K562 (cell line): ENCODE results near the gene NFE2. TPM values are rescaled to one million over a fixed set of nuclear protein-coding genes. Genes with fewer than 3 reads are reported as not detected.

Source experiments
- CC2D1A ChIP-seq: fragments of 450-650 bp; IDR thresholded peaks from 2 replicates; pipeline ENCODE4 v1.6.1; 2017; ENCODE audit warnings: mild to moderate bottlenecking
- DPF2 ChIP-seq: fragments of 450-650 bp; IDR thresholded peaks from 2 replicates; pipeline ENCODE4 v1.6.1; 2016
- ELF1 ChIP-seq: fragments of 200-800 bp; sonication (Bioruptor generic); IDR thresholded peaks from 2 replicates; pipeline ENCODE4 v1.6.1; 2016; ENCODE audit warnings: missing genetic modification characterization, missing compliant biosample characterization
- GATA2 ChIP-seq: sonication (generic); formaldehyde crosslinking; IDR thresholded peaks from 2 replicates; pipeline ENCODE4 v1.4.0; 2020; ENCODE audit warnings: mild to moderate bottlenecking, missing genetic modification reagents
- HEY1 ChIP-seq: fragments of 250-450 bp; sonication (Bioruptor Pico); IDR thresholded peaks from 2 replicates; pipeline ENCODE4 v1.5.0; 2020; ENCODE audit warnings: mild to moderate bottlenecking, moderate library complexity, borderline replicate concordance
- MEIS2 ChIP-seq: fragments of 450-650 bp; IDR thresholded peaks from 2 replicates; pipeline ENCODE4 v1.6.1; 2014; ENCODE audit warnings: mild to moderate bottlenecking; ENCODE audit not compliant: partially characterized antibody
- NFRKB ChIP-seq: fragments of 450-650 bp; IDR thresholded peaks from 2 replicates; pipeline ENCODE4 v1.6.1; 2016; ENCODE audit warnings: low read depth
- NR2C2 ChIP-seq, 2 experiments: fragments of 200-800 bp in 1 of 2; sonication (Bioruptor generic) in 1 of 2; sonication (generic) in 1 of 2; formaldehyde crosslinking in 1 of 2; IDR thresholded peaks; 2 replicates each; pipeline versions ENCODE4 v1.6.1 to v1.8.0; 2016 to 2022; ENCODE audit warnings: mild to moderate bottlenecking in 1 of 2, missing compliant biosample characterization in 1 of 2, missing genetic modification characterization in 1 of 2, missing genetic modification reagents in 1 of 2
- POLR2AphosphoS5 ChIP-seq: IDR thresholded peaks from 2 replicates; pipeline ENCODE4 v1.6.1; 2011; ENCODE audit warnings: mild to moderate bottlenecking, low read depth, low read length, moderate library complexity; ENCODE audit not compliant: control insufficient read depth, insufficient read depth
- POLR2G ChIP-seq: fragments of 200-400 bp; formaldehyde crosslinking; IDR thresholded peaks from 2 replicates; pipeline ENCODE4 v1.6.1; 2017; ENCODE audit warnings: low read depth, mild to moderate bottlenecking, antibody characterized with exemption, low read length, moderate library complexity
- ZBTB7A ChIP-seq: IDR thresholded peaks from 2 replicates; pipeline ENCODE4 v1.6.1; 2011; ENCODE audit warnings: low read depth, mild to moderate bottlenecking, low read length, moderate library complexity, borderline replicate concordance; ENCODE audit not compliant: control insufficient read depth
- ZFP91 ChIP-seq: sonication (generic); formaldehyde crosslinking; IDR thresholded peaks from 2 replicates; pipeline ENCODE4 v1.8.0; 2022; ENCODE audit warnings: mild to moderate bottlenecking, missing genetic modification reagents
- ZNF23 ChIP-seq: fragments of 250-450 bp; sonication (Bioruptor Pico); IDR thresholded peaks from 2 replicates; pipeline ENCODE4 v1.4.0; 2020; ENCODE audit warnings: mild to moderate bottlenecking
- ZNF384 ChIP-seq: IDR thresholded peaks from 2 replicates; pipeline ENCODE4 v1.6.1; 2012; ENCODE audit warnings: low read depth, low read length, improper control_type of control experiment
- polyA plus RNA-seq, 8 experiments: library from polyadenylated mRNA; depleted of rRNA in 4 of 8; stranded (reverse) in 5 of 8; unstranded in 3 of 8; fragments of >200 nt; fragmentation: Nextera tagmentation in 2 of 8; fragmentation: Illumina TruSeq in 1 of 8; extraction: Ambion mirVana in 2 of 8; extraction: Trizol in 1 of 8; gene quantifications; 2 replicates each; pipeline versions ENCODE4 v1.2.1 to v1.2.3, GENCODE V29; 2011 to 2014; ENCODE audit warnings: inconsistent platforms in 1 of 8, missing spikeins in 1 of 8
- total RNA-seq, 7 experiments: library from RNA; depleted of rRNA in 6 of 7; stranded (reverse); fragments of >200 nt in 6 of 7; fragmentation: Illumina TruSeq in 2 of 7; extraction: Trizol in 2 of 7; gene quantifications; 2 replicates each; pipeline versions ENCODE4 v1.2.1 to v1.2.3, GENCODE V29; 2011 to 2021; ENCODE audit warnings: low replicate concordance in 1 of 7
- TF ChIP-seq, protein P1 (sequence below): sonication (generic); formaldehyde crosslinking; IDR thresholded peaks from 2 replicates; pipeline ENCODE4 v1.8.0; 2022; ENCODE audit warnings: missing genetic modification reagents, mild to moderate bottlenecking, moderate library complexity, borderline replicate concordance
- TF ChIP-seq, protein P2 (sequence below), 2 experiments: fragments of 450-650 bp in 1 of 2; sonication (generic) in 1 of 2; formaldehyde crosslinking in 1 of 2; IDR thresholded peaks in 1 of 2; conservative IDR thresholded peaks in 1 of 2; 2 replicates each; pipeline versions ENCODE4 v1.6.1 to v1.8.1; 2016 to 2023; ENCODE audit warnings: mild to moderate bottlenecking in 2 of 2, moderate library complexity in 2 of 2, inconsistent platforms in 1 of 2, missing genetic modification reagents in 1 of 2
- TF ChIP-seq, protein P3 (sequence below): sonication (generic); formaldehyde crosslinking; IDR thresholded peaks from 2 replicates; pipeline ENCODE4 v1.8.1; 2022; ENCODE audit warnings: missing genetic modification reagents

Gene NFE2
- total and polyA plus RNA-seq, 9 of the 15 experiments (the other 6 are each of a cell fraction or from before 2014, with no cell fraction given), result 12.3 to 282 (median 208) TPM

DNA sequence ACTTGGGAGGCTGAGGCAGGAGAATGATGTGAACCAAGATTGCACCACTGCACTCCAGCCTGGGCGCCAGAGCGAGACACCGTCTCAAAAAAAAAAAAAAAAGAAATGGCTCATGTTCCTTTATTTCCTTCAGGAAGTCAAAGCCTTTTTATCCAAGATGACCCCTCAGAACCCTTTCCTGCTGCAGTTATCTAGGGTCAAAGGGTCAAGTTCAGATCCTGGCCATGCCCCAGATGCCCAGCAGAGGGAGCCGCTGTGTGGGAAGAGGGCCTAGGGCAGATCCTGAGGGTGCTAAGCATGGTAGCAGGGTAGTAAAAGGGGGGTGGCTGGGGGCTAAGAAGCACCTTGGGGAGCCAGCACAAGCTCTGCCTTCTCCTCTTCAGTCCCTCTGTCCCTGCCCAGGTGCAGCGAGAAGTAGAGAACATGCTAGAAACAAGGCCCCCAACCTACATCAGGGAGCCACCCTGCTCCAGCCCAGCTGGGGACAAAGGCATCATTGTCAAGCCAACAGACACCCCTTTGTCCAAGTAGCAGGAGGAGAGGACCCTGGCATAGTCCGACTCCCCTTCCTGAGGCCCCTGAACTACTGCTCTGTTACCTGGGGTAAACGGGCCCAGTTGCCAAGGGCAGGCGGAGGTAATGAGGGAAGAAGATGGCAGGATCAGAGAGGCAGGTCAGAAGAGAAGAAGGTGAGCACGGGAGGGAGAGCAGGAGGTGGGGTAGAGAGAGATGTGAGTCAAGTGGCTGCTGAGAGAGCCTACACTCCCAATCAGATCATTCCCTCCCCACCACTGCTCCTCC lies 6.5 kb downstream of the NFE2 start (continued):
- TF ChIP-seq POLR2G (peak; percentile 22; the same call in 1 of the 2 replicates), CC2D1A (peak; percentile 88), POLR2AphosphoS5 (peak; percentile 60; the same call in 1 of the 2 replicates), NR2C2 (CRISPR knock-in tag; IDR thresholded peaks at IDR 0.05) (peak; percentile 94), NR2C2 (tag; IDR thresholded peaks at IDR 0.05) (peak; percentile 98), ZNF384 (peak; percentile 82), ZNF23 (CRISPR knock-in tag) (no peak), NFRKB (peak; percentile 16; the same call in 1 of the 2 replicates), DPF2 (peak; percentile 66), GATA2 (CRISPR knock-in tag) (peak; percentile 77), MEIS2 (peak; percentile 12), HEY1 (CRISPR knock-in tag) (no peak), ZBTB7A (peak; percentile 72; the same call in 1 of the 2 replicates), ELF1 (tag) (0 out of 2 replicates have a peak, but pooled peaks have one; percentile 34), ZFP91 (CRISPR knock-in tag) (0 out of 2 replicates have a peak, but pooled peaks have one; percentile 28)
- TF ChIP-seq, protein P1, sequence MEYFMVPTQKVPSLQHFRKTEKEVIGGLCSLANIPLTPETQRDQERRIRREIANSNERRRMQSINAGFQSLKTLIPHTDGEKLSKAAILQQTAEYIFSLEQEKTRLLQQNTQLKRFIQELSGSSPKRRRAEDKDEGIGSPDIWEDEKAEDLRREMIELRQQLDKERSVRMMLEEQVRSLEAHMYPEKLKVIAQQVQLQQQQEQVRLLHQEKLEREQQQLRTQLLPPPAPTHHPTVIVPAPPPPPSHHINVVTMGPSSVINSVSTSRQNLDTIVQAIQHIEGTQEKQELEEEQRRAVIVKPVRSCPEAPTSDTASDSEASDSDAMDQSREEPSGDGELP (CRISPR knock-in tag), result peak; percentile 78; the same call in 1 of the 2 replicates
- TF ChIP-seq, protein P2, sequence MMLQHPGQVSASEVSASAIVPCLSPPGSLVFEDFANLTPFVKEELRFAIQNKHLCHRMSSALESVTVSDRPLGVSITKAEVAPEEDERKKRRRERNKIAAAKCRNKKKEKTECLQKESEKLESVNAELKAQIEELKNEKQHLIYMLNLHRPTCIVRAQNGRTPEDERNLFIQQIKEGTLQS (IDR thresholded peaks at IDR 0.05), result no peak
- TF ChIP-seq, protein P2 (CRISPR knock-in tag; conservative IDR thresholded peaks at IDR 0.05), result peak; percentile 77; the same call in 1 of the 2 replicates
- TF ChIP-seq, protein P3, sequence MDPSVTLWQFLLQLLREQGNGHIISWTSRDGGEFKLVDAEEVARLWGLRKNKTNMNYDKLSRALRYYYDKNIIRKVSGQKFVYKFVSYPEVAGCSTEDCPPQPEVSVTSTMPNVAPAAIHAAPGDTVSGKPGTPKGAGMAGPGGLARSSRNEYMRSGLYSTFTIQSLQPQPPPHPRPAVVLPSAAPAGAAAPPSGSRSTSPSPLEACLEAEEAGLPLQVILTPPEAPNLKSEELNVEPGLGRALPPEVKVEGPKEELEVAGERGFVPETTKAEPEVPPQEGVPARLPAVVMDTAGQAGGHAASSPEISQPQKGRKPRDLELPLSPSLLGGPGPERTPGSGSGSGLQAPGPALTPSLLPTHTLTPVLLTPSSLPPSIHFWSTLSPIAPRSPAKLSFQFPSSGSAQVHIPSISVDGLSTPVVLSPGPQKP (CRISPR knock-in tag), result no peak
